Aorta (tissue), 5 donors: ENCODE measurements around the gene SLC6A14. TPM values are rescaled to one million over a fixed set of nuclear protein-coding genes. Genes with fewer than 3 reads are reported as not detected.
A peak's percentile ranks its signal among the peaks of the same experiment; 100 is the strongest.

Source experiments
- ATAC-seq: fragments of 200-7000 bp; cut with Tn5 transposase; one replicate; pipeline ENCODE4 v1.9.1; 2022; ENCODE audit warnings: moderate library complexity; ENCODE audit not compliant: low FRiP score
- DNase-seq, 2 donors: peaks; one replicate each; pipeline ENCODE4 v3.0.0-alpha.2; 2020
- H3K27ac ChIP-seq, 2 donors: one replicate each; pipeline ENCODE4 v1.5.1; 2013; ENCODE audit warnings: low read length in 2 of 2, mild to moderate bottlenecking in 2 of 2, moderate library complexity in 2 of 2, control low read depth in 1 of 2, inconsistent platforms in 1 of 2, low read depth in 1 of 2
- H3K27me3 ChIP-seq, 2 donors: one replicate each; pipeline ENCODE4 v1.6.1; 2013; ENCODE audit warnings: control low read depth in 1 of 2, low read length in 1 of 2, mild to moderate bottlenecking in 1 of 2, moderate library complexity in 1 of 2; ENCODE audit not compliant: insufficient read depth in 2 of 2, control insufficient read depth in 1 of 2
- H3K36me3 ChIP-seq, 2 donors: one replicate each; pipeline ENCODE4 v1.6.1; 2013; ENCODE audit warnings: control low read depth in 1 of 2, low read length in 1 of 2, mild to moderate bottlenecking in 1 of 2; ENCODE audit not compliant: insufficient read depth in 2 of 2, control insufficient read depth in 1 of 2
- H3K4me1 ChIP-seq, 2 donors: one replicate each; pipeline ENCODE4 v1.6.1; 2013; ENCODE audit warnings: low read length in 2 of 2, control low read depth in 1 of 2, mild to moderate bottlenecking in 1 of 2, moderate library complexity in 1 of 2; ENCODE audit not compliant: insufficient read depth in 2 of 2, control insufficient read depth in 1 of 2
- H3K4me3 ChIP-seq, 2 donors: one replicate each; pipeline ENCODE4 v1.5.1; 2013; ENCODE audit warnings: low read length in 2 of 2, control low read depth in 1 of 2, mild to moderate bottlenecking in 1 of 2
- H3K9me3 ChIP-seq: one replicate; pipeline ENCODE4 v1.6.1; 2013; ENCODE audit warnings: mild to moderate bottlenecking, low read length; ENCODE audit not compliant: control insufficient read depth
- WGBS, 2 donors: extraction: QIAGEN DNeasy Blood & Tissue Kit; methylation state at CpG; one replicate each; pipeline ENCODE4 v1.1.7; 2013; 5-methylcytosine and 5-hydroxymethylcytosine counted together
- intact Hi-C, 2 donors: fragments of 100-400 bp; cut with DNase I; formaldehyde crosslinking; loops; one replicate each; pipeline versions ENCODE4 v1.14.2 to v1.15.0; 2022
- long read RNA-seq, 2 donors: library from polyadenylated mRNA; unstranded; transcript quantifications; one replicate each; pipeline ENCODE4 v2.0.0, GENCODE V29; 2020 to 2021
- polyA plus RNA-seq, 2 donors: library from polyadenylated mRNA; stranded (reverse); fragments of 200-250 nt; gene quantifications; one replicate each; pipeline ENCODE4 v1.2.3, GENCODE V29; 2013
- total RNA-seq, 2 donors: library from RNA; stranded (reverse); fragmentation: NEBNext Ultra II Directional; extraction: Animal tissue kit (Norgen Biotek cat#: 25700); gene quantifications; one replicate each; pipeline ENCODE4 v1.2.1, GENCODE V29; 2021
- donor health status: healthy with polysubstance abuse.
- donor health status: Bipolar disorder and iron deficiency.
- donor health status: DM: no; HTN: no; CAD: no.
- donor health status: DM: no; HTN: no; CAD: no.
- donor health status: DM: yes; HTN: yes; CAD: no.

Gene SLC6A14, protein sequence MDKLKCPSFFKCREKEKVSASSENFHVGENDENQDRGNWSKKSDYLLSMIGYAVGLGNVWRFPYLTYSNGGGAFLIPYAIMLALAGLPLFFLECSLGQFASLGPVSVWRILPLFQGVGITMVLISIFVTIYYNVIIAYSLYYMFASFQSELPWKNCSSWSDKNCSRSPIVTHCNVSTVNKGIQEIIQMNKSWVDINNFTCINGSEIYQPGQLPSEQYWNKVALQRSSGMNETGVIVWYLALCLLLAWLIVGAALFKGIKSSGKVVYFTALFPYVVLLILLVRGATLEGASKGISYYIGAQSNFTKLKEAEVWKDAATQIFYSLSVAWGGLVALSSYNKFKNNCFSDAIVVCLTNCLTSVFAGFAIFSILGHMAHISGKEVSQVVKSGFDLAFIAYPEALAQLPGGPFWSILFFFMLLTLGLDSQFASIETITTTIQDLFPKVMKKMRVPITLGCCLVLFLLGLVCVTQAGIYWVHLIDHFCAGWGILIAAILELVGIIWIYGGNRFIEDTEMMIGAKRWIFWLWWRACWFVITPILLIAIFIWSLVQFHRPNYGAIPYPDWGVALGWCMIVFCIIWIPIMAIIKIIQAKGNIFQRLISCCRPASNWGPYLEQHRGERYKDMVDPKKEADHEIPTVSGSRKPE
- total RNA-seq = not detected
- polyA plus RNA-seq = under 1 TPM; 0.03 to 0.13 TPM
- long read RNA-seq, donor 1 = 0 reads
- long read RNA-seq, donor 2, partial matches to known transcripts = 0 of 1 reads
- long read RNA-seq, donor 2, other reads (novel, unspliced or antisense) = 1 of 1 reads

DNA sequence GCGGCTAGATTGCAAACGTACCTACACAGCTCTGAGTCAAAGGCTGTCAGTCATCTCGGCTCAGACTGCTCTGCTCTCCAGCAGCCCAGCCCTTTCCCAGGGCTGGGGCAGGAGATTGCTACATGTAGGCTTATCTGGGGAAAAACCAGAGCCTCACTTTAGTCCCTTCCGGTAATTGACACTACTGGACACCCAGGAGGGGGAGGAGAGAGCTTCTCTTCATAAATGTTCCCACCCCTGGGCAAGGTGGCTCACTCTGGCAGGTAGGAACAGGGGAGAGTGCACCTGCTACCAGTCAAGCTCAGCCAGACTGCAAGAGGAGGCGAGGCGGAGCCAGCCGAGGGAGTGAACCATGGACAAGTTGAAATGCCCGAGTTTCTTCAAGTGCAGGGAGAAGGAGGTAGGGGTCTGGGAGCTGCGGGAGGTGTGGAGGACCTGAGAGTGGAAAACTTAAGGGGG, at the start of gene SLC6A14:
TSS of gene SLC6A14 (plus strand) at position 249 of the 459 bp plus-strand sequence. CDS start at position 353, 104 bp downstream.
- intact Hi-C loops = no loop called here
- ATAC-seq (no peak), DNase-seq (peak in 1 of 2 donors; percentile 40)
- WGBS, 2 donors = 47 to 64% methylated on average over 9 of the region's 9 CpGs
- Histone ChIP-seq H3K27ac (no peak within 1 kb of the TSS), H3K9me3 (no peaks in the 10 kb centered on the region), H3K36me3 (no peaks in the 10 kb centered on the region), H3K4me1 (no peaks in the 10 kb centered on the region), H3K27me3 (no peaks in the 10 kb centered on the region), H3K4me3 (no peak within 1 kb of the TSS)

DNA sequence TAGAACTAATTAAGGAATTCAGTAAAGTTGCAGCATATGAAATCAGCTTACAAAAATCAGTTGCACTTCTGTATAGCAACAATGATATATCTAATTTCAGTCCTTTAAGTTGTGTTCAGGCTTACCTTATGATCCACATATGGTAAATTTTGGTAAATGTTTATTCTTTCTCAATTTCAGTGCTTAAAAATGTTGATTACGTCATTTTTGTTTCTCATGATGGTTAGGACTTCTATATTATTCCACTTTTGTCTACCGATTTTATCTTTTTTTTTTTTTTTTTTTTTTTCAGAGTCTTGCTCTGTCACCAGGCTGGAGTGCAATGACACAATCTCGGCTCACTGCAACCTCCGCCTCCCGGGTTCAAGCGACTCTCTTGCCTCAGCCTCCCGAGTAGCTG, 40.7 kb upstream of the SLC6A14 start:
- H3K4me1 ChIP-seq = no peaks in the 10 kb centered on the region
- H3K36me3 ChIP-seq = no peaks in the 10 kb centered on the region
- DNase-seq = no peak
- H3K27ac ChIP-seq = no peak overlapping the region
- H3K4me3 ChIP-seq = no peak overlapping the region
- ATAC-seq = no peak
- no peaks in the 10 kb centered on the region for H3K9me3 ChIP-seq
- intact Hi-C loops = no loop called here
- WGBS, 2 donors = 79 to 96% methylated on average over 7 of the region's 7 CpGs
- H3K27me3 ChIP-seq = no peaks in the 10 kb centered on the region

DNA sequence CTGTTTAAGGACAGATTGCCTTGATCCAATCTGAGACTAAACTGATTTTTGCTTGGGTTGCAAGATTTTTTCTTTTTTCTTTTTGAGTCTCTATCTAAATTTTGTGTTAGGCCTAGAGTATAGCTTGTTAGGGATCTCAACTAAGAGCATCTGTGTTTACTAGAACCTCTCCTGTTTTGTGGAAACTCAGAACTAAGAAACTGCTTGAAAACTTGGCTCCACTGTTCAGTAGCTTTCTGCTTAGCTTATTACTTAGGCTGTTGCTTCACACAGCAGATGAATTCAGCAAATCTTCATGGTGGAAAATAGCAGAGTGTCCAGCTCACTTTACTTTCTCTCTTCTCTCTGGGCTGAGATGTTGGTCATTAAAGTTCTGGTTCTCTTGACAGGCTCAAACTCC, 36.7 kb upstream of the SLC6A14 start:
- H3K27me3 ChIP-seq = no peaks in the 10 kb centered on the region
- H3K36me3 ChIP-seq = no peaks in the 10 kb centered on the region
- intact Hi-C loops = no loop called here
- no peaks in the 10 kb centered on the region for H3K4me1 ChIP-seq
- ATAC-seq (no peak), DNase-seq (no peak)
- H3K27ac ChIP-seq = no peak overlapping the region
- H3K9me3 ChIP-seq = no peaks in the 10 kb centered on the region
- no peak overlapping the region for H3K4me3 ChIP-seq

DNA sequence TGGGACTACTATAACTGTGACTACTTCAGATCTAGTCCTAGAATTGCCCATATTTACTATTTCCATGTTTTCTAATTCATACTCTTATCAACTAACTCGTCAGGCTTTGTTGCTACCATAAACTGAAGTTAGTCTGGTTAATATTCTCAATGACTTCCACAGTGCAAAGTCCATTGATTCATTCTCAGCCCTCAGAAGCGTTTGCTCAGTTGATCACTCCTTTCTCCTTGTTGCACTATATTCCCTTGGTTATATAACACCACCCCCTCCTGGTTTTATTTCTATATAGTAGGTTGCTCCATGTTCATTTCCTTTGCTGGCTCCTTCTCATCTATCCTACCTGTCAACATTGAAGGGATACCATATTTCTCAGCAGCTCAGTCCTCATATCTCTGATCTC, 27.2 kb upstream of the SLC6A14 start:
- ATAC-seq (no peak), DNase-seq (no peak)
- Histone ChIP-seq H3K27me3 (no peaks in the 10 kb centered on the region), H3K36me3 (no peaks in the 10 kb centered on the region), H3K27ac (no peak overlapping the region), H3K9me3 (no peaks in the 10 kb centered on the region), H3K4me1 (no peaks in the 10 kb centered on the region), H3K4me3 (no peak overlapping the region)
- WGBS, 2 donors = 57 to 64% methylated on average over 2 of the region's 2 CpGs
- intact Hi-C loops = no loop called here

DNA sequence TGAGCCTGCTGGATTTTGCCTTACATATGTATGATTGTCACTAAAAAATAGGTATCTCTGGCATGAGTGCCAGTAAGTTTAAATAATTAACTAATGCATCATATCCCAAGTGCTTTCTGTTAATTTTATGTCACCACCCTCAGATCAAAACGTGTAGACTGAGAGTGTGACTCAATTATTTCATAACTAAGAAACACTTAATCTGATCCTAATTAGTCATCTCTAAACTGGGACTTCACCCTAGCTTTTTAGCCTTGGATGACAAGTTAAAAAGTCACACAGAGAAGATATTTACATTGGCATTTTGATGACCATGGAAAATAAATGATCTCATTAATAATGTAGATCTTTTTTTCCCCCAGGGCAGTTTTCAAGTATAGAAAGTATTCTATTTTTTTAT, 23.1 kb upstream of the SLC6A14 start:
- no peaks in the 10 kb centered on the region for H3K36me3 ChIP-seq
- no peak for DNase-seq
- WGBS, 2 donors = 3 to 7% methylated on average over 1 of the region's 1 CpG
- no peaks in the 10 kb centered on the region for H3K27me3 ChIP-seq
- no peak for ATAC-seq
- H3K27ac ChIP-seq = no peak overlapping the region
- H3K4me3 ChIP-seq = no peak overlapping the region
- no peaks in the 10 kb centered on the region for H3K4me1 ChIP-seq
- intact Hi-C loops = no loop called here
- H3K9me3 ChIP-seq = no peaks in the 10 kb centered on the region

DNA sequence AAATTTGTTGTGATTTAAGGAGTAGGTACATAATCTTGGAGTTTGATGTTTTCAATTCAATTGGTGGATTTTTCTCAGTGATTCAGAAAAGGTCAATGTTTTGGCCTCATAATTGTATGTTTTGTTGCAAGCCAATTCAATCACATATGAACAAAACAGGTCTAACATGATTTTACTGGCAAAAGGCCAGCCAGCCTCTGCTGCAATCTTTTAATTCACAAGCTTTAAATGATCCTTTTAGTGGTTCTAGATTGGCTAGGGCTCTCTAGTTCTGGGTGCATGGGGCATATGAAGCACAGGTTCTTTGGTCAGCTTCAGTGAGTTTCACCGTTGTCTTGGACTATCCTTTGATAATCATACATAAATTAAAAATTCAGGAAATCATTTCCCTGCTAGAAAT, 19.2 kb upstream of the SLC6A14 start:
- Histone ChIP-seq H3K4me1 (no peaks in the 10 kb centered on the region), H3K27ac (no peak overlapping the region), H3K27me3 (no peaks in the 10 kb centered on the region), H3K9me3 (no peaks in the 10 kb centered on the region), H3K4me3 (no peak overlapping the region), H3K36me3 (no peaks in the 10 kb centered on the region)
- WGBS, 2 donors = 75 to 81% methylated on average over 1 of the region's 1 CpG
- intact Hi-C loops = no loop called here
- ATAC-seq = no peak
- DNase-seq = no peak

DNA sequence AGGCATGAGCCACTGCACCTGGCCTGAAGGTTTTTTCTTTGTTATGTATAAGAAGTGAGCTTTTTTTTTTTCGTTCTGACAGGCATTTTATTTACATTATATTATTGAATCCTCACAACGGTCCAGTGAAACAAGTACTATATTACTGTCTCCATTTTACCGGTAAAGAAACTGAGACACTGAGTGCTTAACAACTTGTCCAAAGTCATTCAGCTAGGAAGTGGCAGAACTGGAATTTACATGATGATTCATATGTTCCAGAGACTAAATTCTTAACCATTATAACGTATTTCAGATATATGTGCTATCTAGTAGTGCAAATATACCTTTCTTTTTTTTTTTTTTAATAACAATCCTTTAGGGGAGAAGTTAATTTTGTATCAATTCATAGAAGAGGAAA, 18.4 kb upstream of the SLC6A14 start:
- intact Hi-C loops = no loop called here

DNA sequence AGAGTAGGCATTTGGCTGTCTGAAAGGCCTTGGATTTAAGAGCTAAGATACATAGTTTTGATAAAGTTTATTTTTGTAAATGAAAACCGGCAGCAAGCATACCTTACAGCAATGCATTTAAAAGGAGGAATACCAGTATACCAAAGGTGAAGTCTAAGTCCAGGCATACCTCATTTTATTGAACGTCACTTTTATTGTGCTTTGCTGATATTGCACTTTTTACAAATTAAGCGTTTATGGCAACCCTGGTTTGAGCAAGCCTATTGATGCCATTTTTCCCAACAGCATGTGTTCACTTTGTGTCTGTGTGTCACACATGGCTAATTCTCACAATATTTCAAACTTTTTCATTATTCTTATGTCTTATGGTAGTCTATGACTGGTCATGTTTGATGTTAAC, 8.4 kb upstream of the SLC6A14 start:
- H3K4me1 ChIP-seq = no peaks in the 10 kb centered on the region
- 78 to 82% methylated on average over 3 of the region's 3 CpGs for WGBS, 2 donors
- no peaks in the 10 kb centered on the region for H3K36me3 ChIP-seq
- no peaks in the 10 kb centered on the region for H3K9me3 ChIP-seq
- H3K27me3 ChIP-seq = no peaks in the 10 kb centered on the region
- ATAC-seq = no peak
- H3K4me3 ChIP-seq = no peak overlapping the region
- intact Hi-C loops = no loop called here
- no peak for DNase-seq
- H3K27ac ChIP-seq = no peak overlapping the region

More for the DNA sequence above, 18.4 kb upstream of the SLC6A14 start:
- no peak overlapping the region for H3K27ac ChIP-seq
- DNase-seq (no peak), ATAC-seq (no peak)
- no peaks in the 10 kb centered on the region for H3K9me3 ChIP-seq
- no peaks in the 10 kb centered on the region for H3K27me3 ChIP-seq
- no peaks in the 10 kb centered on the region for H3K36me3 ChIP-seq
- H3K4me3 ChIP-seq = no peak overlapping the region
- H3K4me1 ChIP-seq = no peaks in the 10 kb centered on the region
- 48 to 59% methylated on average over 4 of the region's 4 CpGs for WGBS, 2 donors

DNA sequence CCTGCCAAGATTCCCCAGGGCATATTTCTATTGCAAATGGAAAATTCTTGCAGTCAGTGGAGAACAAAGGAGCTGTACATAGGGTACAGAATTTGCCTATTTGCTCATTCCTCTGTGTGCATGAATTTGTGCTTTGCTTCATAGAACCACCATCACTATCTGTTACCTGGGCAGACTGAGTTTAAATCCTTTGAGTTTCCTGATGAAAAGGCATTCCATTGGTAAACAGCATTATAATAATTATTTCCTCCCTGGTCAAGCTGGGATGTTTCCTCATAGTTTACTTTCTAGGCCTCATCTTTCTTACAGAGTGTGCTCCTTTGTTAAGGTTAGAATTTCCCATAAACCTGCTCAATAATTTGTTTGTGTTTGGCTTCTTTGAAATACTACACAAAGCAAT, 809 bp upstream of the SLC6A14 start:
- Histone ChIP-seq H3K4me3 (no peak overlapping the region), H3K27ac (no peak overlapping the region), H3K36me3 (no peaks in the 10 kb centered on the region), H3K4me1 (no peaks in the 10 kb centered on the region), H3K27me3 (no peaks in the 10 kb centered on the region), H3K9me3 (no peaks in the 10 kb centered on the region)
- DNase-seq (no peak), ATAC-seq (no peak)
- intact Hi-C loops = no loop called here
